ENCODE measurements around the gene PPP1R14B.

GRCh38 chr11:64201543-64201942 is 45.2 kb downstream of the PPP1R14B start:
- TF ChIP-seq CTCF (IDR thresholded peaks at IDR 0.05) (no peak), POLR2A (IDR thresholded peaks at IDR 0.05) (no peak)
